Nephron progenitor cell (in vitro differentiated cells): ENCODE measurements around the gene OR4F6.
"Not testable (repeated sequence)": the region's sequence is repeated elsewhere in the genome, so short reads cannot be mapped to it uniquely, and the experiment has no call there.

Experiments used
- DNase-seq: peaks from one replicate; pipeline ENCODE4 v3.0.0; 2021
- H3K27ac Mint-ChIP-seq: 2 replicates; pipeline ENCODE4 v1.8.0; 2021; ENCODE audit warnings: mild to moderate bottlenecking, moderate library complexity, mixed read lengths
- H3K27me3 Mint-ChIP-seq: 2 replicates; pipeline ENCODE4 v1.8.0; 2021; ENCODE audit warnings: mild to moderate bottlenecking, low read depth, mixed read lengths; ENCODE audit not compliant: poor library complexity
- H3K36me3 Mint-ChIP-seq: 2 replicates; pipeline ENCODE4 v1.8.0; 2021; ENCODE audit warnings: low read depth, mixed read lengths
- H3K4me1 Mint-ChIP-seq: 2 replicates; pipeline ENCODE4 v1.8.0; 2021; ENCODE audit warnings: mixed read lengths
- H3K4me3 Mint-ChIP-seq: 2 replicates; pipeline ENCODE4 v1.8.0; 2021; ENCODE audit warnings: mild to moderate bottlenecking, moderate library complexity, mixed read lengths
- H3K9me3 Mint-ChIP-seq: 2 replicates; pipeline ENCODE4 v1.8.0; 2021; ENCODE audit warnings: mild to moderate bottlenecking, moderate library complexity, mixed read lengths
- TF ChIP-seq, protein P1 (sequence below): fragments of 200-600 bp; sonication (generic); IDR thresholded peaks from 2 replicates; pipeline ENCODE4 v1.5.0; 2021; ENCODE audit warnings: antibody characterized with exemption

OR4F6 gene

DNA sequence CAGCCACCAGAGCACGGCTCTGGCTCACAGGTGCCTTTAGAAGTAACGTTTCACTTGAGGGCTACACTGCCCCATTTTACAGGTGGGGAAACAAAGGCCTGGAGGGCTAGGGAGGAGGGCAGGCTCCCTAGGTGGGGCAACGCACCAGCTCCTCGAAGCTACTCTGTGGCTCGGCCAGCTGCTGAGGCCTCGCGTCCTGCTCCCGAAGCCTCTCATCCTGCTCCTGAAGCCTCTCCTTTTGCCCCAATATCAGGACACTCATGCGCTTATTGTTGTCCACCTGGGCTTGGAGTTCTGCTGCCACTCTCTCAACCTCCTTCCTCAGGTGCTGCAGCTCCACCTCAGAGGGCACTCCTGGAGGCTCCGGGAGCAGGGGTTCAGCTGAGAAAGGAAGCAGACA, 28.2 kb upstream of the OR4F6 start:
- peaks cover 32% of the 10 kb centered on the region for H3K27me3 Mint-ChIP-seq
- no peaks in the 10 kb centered on the region for H3K36me3 Mint-ChIP-seq
- no peak overlapping the region for H3K4me3 Mint-ChIP-seq
- TF ChIP-seq, protein P1, sequence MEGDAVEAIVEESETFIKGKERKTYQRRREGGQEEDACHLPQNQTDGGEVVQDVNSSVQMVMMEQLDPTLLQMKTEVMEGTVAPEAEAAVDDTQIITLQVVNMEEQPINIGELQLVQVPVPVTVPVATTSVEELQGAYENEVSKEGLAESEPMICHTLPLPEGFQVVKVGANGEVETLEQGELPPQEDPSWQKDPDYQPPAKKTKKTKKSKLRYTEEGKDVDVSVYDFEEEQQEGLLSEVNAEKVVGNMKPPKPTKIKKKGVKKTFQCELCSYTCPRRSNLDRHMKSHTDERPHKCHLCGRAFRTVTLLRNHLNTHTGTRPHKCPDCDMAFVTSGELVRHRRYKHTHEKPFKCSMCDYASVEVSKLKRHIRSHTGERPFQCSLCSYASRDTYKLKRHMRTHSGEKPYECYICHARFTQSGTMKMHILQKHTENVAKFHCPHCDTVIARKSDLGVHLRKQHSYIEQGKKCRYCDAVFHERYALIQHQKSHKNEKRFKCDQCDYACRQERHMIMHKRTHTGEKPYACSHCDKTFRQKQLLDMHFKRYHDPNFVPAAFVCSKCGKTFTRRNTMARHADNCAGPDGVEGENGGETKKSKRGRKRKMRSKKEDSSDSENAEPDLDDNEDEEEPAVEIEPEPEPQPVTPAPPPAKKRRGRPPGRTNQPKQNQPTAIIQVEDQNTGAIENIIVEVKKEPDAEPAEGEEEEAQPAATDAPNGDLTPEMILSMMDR = no peak
- no peaks in the 10 kb centered on the region for H3K9me3 Mint-ChIP-seq
- no peak for DNase-seq
- no peak overlapping the region for H3K27ac Mint-ChIP-seq
- no peaks in the 10 kb centered on the region for H3K4me1 Mint-ChIP-seq

DNA sequence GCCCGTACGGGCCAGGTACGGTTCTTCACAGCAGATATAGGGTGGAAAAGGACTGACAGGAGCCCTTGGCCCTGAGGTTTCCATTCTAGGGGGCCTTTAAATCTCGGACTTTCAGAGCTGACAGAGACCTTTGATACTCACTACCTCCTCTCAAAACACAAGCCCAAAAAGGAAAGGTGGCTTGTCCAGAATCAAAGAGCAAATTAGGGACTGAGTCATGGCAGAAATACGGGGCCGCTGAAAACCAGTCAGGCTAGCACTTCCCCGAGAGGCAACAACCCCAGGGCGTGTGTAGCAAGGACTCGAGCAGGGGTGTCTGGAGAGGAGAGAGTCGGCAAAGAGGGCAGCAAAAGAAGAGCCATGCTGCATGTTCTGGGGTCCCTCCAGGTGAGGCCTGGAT, 24.7 kb upstream of the OR4F6 start:
- not testable (repeated sequence) for H3K4me3 Mint-ChIP-seq, H3K27ac Mint-ChIP-seq, DNase-seq, H3K4me1 Mint-ChIP-seq, H3K9me3 Mint-ChIP-seq, H3K36me3 Mint-ChIP-seq
- peaks cover 21% of the 10 kb centered on the region for H3K27me3 Mint-ChIP-seq

DNA sequence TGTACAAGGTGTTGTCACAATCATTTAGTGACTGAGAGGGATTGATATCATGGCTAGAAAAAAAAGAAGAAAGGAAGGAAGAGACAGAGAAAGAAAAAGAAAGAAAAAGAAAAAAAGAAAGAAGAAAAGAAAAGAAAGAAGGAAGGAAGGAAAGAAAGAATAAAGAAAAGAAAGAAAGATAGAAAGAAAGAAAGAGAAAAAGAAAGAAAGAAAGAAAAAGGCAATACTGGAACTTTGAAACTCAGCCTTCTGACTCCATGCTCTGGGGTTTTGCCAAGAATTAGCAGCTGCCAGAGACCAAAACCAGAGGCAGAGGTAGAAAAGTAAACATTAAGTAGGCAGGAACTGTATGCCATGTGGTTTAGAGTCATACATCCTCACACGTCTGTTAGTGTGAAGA, 23.1 kb upstream of the OR4F6 start:
- not testable (repeated sequence) for H3K4me3 Mint-ChIP-seq, H3K4me1 Mint-ChIP-seq, DNase-seq, H3K36me3 Mint-ChIP-seq, H3K9me3 Mint-ChIP-seq, H3K27ac Mint-ChIP-seq
- H3K27me3 Mint-ChIP-seq = peaks cover 31% of the 10 kb centered on the region

DNA sequence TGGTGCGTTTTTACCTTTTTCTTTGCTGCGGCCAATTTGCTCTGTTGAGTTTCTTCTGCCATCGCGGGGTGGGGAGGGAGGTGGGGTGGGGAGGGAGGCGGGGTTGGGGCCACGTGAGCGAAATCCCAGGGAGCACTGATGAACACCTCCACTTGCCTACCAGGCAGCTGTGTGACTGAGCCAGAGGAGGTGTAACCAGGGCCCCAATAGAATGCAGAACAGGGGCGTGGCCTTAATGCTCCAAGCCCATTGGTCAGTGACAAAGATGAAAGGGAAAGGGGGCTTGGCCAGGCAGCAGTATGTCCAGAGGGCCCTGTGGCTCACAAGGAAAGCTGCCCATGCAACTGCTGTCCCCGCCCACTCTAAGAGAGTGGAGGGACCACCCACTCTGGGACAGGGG, 21.4 kb upstream of the OR4F6 start:
- H3K4me1 Mint-ChIP-seq = no peaks in the 10 kb centered on the region
- no peaks in the 10 kb centered on the region for H3K36me3 Mint-ChIP-seq
- peaks cover 36% of the 10 kb centered on the region for H3K27me3 Mint-ChIP-seq
- TF ChIP-seq, protein P1 = no peak
- H3K27ac Mint-ChIP-seq = no peak overlapping the region
- no peak for DNase-seq
- H3K4me3 Mint-ChIP-seq = no peak overlapping the region
- H3K9me3 Mint-ChIP-seq = no peaks in the 10 kb centered on the region

DNA sequence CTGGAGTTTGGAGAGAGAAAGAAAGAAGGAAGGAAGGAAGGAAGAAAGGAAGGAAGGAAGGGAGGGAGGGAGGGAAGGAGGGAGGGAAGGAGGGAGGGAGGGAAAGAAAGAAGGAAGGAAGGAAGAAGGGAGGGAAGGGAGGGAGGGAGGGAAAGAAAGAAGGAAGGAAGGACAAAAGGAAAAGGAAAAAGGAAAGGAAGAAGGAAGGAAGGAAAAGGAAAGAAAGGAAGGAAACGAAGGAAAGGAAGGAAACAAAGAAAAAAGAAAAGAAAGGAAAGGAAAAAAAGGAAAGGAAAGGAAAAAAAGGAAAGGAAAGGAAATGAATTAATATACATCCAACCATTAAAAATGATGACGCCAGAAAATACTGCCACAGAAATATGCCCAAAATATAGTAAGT, 18.7 kb upstream of the OR4F6 start:
- Mint-ChIP-seq H3K4me1 (no peaks in the 10 kb centered on the region), H3K27me3 (peaks cover 28% of the 10 kb centered on the region), H3K36me3 (no peaks in the 10 kb centered on the region), H3K4me3 (no peak overlapping the region), H3K27ac (no peak overlapping the region), H3K9me3 (no peaks in the 10 kb centered on the region)
- TF ChIP-seq, protein P1 = no peak
- no peak for DNase-seq

DNA sequence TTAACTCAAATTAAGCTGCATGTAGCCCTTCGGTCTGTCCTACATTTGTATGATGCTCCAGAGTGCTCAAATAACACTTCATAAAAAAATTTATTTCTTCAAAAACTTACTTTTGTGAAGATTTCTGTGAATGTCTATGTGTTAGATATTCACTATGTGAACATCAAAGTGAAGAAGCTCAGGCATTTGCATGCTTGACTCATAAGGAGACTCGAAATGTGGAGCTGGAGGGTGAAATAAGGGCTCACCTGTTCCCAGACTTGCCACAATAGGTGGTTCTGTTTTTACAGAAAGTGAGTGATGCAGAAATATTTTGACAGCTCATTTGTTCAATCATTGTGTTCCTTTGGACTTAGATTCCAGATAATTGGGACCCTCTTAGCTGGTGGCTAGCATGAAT, 16.9 kb upstream of the OR4F6 start:
- not testable (repeated sequence) for H3K4me1 Mint-ChIP-seq, H3K36me3 Mint-ChIP-seq, H3K27ac Mint-ChIP-seq, DNase-seq, H3K9me3 Mint-ChIP-seq, H3K4me3 Mint-ChIP-seq
- peaks cover 29% of the 10 kb centered on the region for H3K27me3 Mint-ChIP-seq

DNA sequence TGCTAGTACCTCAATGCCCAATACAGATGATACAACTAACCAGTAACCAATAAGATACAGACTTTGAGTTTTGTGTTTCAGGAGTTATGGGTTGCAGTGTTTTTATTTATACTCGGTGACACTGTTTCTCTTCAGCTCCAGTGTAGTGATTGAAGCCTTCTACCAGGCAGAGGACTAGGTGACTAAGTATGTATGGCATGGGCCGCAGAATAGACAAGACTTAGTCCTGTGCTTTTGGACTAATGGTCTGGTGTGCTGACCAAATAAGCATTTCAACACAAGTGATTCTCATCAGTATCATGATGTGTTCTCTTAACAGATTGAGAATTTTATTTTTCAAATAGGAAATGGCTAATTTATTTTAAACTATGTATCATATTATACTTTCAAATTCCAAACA, 15.3 kb upstream of the OR4F6 start:
- peaks cover 29% of the 10 kb centered on the region for H3K27me3 Mint-ChIP-seq
- H3K36me3 Mint-ChIP-seq, H3K4me3 Mint-ChIP-seq, DNase-seq, H3K27ac Mint-ChIP-seq, H3K9me3 Mint-ChIP-seq, H3K4me1 Mint-ChIP-seq: not testable (repeated sequence)

DNA sequence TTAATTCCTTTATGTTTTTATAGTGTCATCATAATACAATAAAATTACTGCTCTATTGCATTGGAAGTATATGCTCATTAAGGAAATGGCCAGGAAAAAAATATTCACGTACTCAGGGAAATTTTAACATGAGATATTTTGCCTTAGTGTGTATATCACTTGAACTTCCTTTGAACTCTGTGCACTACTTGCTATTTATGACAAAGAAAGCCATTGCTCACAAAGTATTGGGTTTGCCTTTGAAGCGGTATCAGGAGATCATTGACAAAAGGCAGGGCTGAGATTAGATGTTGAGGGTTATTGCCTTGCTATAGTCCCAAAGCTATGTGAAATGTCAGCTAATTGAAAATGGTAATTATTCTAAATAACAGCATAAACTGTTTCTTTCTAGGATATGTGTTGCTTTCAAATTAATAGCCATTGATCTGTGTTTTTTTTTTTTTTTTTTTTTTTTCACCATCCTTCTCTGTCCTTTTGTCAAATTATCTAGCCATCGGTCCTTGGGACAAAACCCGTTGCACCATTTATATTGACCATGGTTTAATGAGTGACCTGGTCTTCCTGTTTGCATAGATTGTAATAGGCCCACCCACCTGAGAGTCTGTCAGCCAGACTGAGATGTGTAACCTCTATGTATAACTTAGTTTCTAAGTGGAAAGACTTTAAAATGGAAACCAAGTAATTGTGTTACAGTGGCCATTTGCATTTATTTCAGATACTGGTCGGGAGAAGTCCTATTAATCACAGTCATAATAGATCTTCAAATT, 14.6 kb upstream of the OR4F6 start:
- H3K4me1 Mint-ChIP-seq, H3K36me3 Mint-ChIP-seq, H3K9me3 Mint-ChIP-seq, DNase-seq, H3K4me3 Mint-ChIP-seq, H3K27ac Mint-ChIP-seq: not testable (repeated sequence)
- H3K27me3 Mint-ChIP-seq = peaks cover 29% of the 10 kb centered on the region

DNA sequence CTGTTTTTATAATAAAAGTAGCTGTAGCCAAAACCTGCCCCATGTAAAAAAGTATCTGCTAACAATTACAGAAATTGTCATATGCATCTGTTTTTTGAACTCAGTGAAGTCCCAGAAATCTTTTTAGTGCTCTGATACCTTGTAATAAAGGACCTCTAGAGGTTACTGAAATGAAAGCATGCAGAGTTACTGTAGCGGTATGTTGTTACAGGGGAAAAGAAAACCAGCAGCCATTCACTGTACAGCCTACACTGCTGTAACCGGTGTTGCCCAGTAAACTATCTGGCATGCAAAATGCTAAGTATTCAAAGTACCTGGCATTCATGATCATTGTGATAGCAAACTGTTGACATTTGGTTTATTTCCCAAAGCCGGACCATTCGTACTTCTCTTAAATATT, 12.6 kb upstream of the OR4F6 start:
- H3K9me3 Mint-ChIP-seq, DNase-seq, H3K27ac Mint-ChIP-seq, H3K4me1 Mint-ChIP-seq, H3K36me3 Mint-ChIP-seq, H3K4me3 Mint-ChIP-seq: not testable (repeated sequence)
- peaks cover 23% of the 10 kb centered on the region for H3K27me3 Mint-ChIP-seq

DNA sequence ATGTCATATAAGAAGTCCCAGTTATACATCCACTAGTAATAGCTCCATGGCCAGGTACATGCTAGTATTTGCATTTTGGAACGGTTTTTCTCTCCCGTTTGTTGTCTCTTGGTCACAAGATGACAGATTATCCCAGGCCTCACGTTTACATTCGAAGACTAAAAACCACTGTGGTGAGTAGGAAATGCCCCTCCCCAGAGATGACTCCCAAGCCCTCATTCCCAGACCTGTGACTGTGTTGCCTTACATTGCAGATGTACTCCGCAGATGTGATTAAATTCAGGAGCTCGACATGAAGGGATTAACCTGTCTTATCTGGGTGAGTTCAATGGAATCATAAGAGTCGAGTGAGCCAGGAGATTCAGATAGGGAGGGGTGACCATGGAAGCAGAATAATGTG, 9.3 kb upstream of the OR4F6 start:
- H3K27me3 Mint-ChIP-seq = peaks cover 32% of the 10 kb centered on the region
- H3K4me1 Mint-ChIP-seq, H3K27ac Mint-ChIP-seq, H3K36me3 Mint-ChIP-seq, DNase-seq, H3K9me3 Mint-ChIP-seq, H3K4me3 Mint-ChIP-seq: not testable (repeated sequence)
